ENCODE measurements around the gene CACNG3.
A peak's percentile ranks its signal among the peaks of the same experiment; 100 is the strongest.
"Not testable (repeated sequence)": the region's sequence is repeated elsewhere in the genome, so short reads cannot be mapped to it uniquely, and the experiment has no call there.

The CACNG3 gene

GRCh38 chr16:24279982-24280515 lies 23.9 kb downstream of the CACNG3 start:
- no peak for DNase-seq (ENCODE audit: low spot score)

GRCh38 chr16:24281466-24281865 lies 25.3 kb downstream of the CACNG3 start:
- no peak for DNase-seq (ENCODE audit: low spot score)

GRCh38 chr16:24282141-24282540 lies 26.0 kb downstream of the CACNG3 start:
- no peak for DNase-seq (ENCODE audit: low spot score)

GRCh38 chr16:24286741-24287405 lies 30.7 kb downstream of the CACNG3 start:
- DNase-seq (ENCODE audit: low spot score), result no peak

- no peak for DNase-seq (ENCODE audit: low spot score)
These were observed 32.4 kb downstream of the CACNG3 start for GRCh38 chr16:24288516-24288915.

- DNase-seq (ENCODE audit: low spot score), result no peak
These were observed 33.1 kb downstream of the CACNG3 start for GRCh38 chr16:24289166-24289700.

- no peak for DNase-seq (ENCODE audit: low spot score)
These were observed 35.8 kb downstream of the CACNG3 start for GRCh38 chr16:24291932-24292331.

- no peak for DNase-seq (ENCODE audit: low spot score)
These were observed 38.0 kb downstream of the CACNG3 start for GRCh38 chr16:24294131-24294530.

GRCh38 chr16:24297375-24297774 lies 41.2 kb downstream of the CACNG3 start:
- DNase-seq (ENCODE audit: low spot score), result no peak

GRCh38 chr16:24298548-24299167 lies 42.5 kb downstream of the CACNG3 start:
- no peak for DNase-seq (ENCODE audit: low spot score)

- DNase-seq (ENCODE audit: low spot score), result not testable (repeated sequence)
These were observed 44.6 kb downstream of the CACNG3 start for GRCh38 chr16:24300750-24301149.

- no peak for DNase-seq (ENCODE audit: low spot score)
These were observed 46.5 kb downstream of the CACNG3 start for GRCh38 chr16:24302636-24303035.

- DNase-seq (ENCODE audit: low spot score), result no peak
These were observed 52.1 kb downstream of the CACNG3 start for GRCh38 chr16:24308200-24308599.

GRCh38 chr16:24309258-24310142 lies 53.4 kb downstream of the CACNG3 start:
- DNase-seq (ENCODE audit: low spot score), result peak; percentile 10

- DNase-seq (ENCODE audit: low spot score), result no peak
These were observed 59.2 kb downstream of the CACNG3 start for GRCh38 chr16:24315343-24315742.

GRCh38 chr16:24318680-24319079 lies 62.5 kb downstream of the CACNG3 start:
- no peak for DNase-seq (ENCODE audit: low spot score)

GRCh38 chr16:24319126-24319814 lies 63.1 kb downstream of the CACNG3 start:
- no peak for DNase-seq (ENCODE audit: low spot score)

GRCh38 chr16:24322106-24322505 lies 66.0 kb downstream of the CACNG3 start:
- no peak for DNase-seq (ENCODE audit: low spot score)

GRCh38 chr16:24324421-24324820 lies 68.3 kb downstream of the CACNG3 start:
- DNase-seq (ENCODE audit: low spot score), result no peak

- no peak for DNase-seq (ENCODE audit: low spot score)
These were observed 72.8 kb downstream of the CACNG3 start for GRCh38 chr16:24328835-24329452.

GRCh38 chr16:24332178-24332577 lies 76.0 kb downstream of the CACNG3 start:
- no peak for DNase-seq (ENCODE audit: low spot score)

All from HuH-7 (cell line).